Neural cell (in vitro differentiated cells): Measurements from ENCODE around the gene FAAH. TPM values are rescaled to one million over a fixed set of nuclear protein-coding genes. Genes with fewer than 3 reads are reported as not detected.

Experiments used
- H2AFZ ChIP-seq: fragments of 200-600, 300-800 bp; sonication (generic), shearing (Covaris generic); 2 replicates; pipeline ENCODE4 v1.6.0; 2014; ENCODE audit warnings: low read depth, mild to moderate bottlenecking, antibody characterized with exemption, low read length, moderate library complexity
- H3F3A ChIP-seq: fragments of 200-600 bp; shearing (Covaris generic); 2 replicates; pipeline ENCODE4 v1.6.1; 2016; ENCODE audit warnings: mild to moderate bottlenecking, moderate library complexity, mixed read lengths, antibody characterized with exemption, low read length; ENCODE audit not compliant: insufficient read depth, poor library complexity, severe bottlenecking
- H3K27ac ChIP-seq: fragments of 200-600, 300-800 bp; sonication (generic), shearing (Covaris generic); 2 replicates; pipeline ENCODE4 v1.5.1; 2014; ENCODE audit warnings: mild to moderate bottlenecking, low read length, moderate library complexity
- H3K27me3 ChIP-seq: fragments of 300-800, 200-600 bp; sonication (generic), shearing (Covaris generic); 2 replicates; pipeline ENCODE4 v1.6.0; 2014; ENCODE audit warnings: mild to moderate bottlenecking, low read depth, low read length, moderate library complexity; ENCODE audit not compliant: insufficient read depth
- H3K36me3 ChIP-seq: fragments of 300-800, 200-600 bp; sonication (generic), shearing (Covaris generic); 2 replicates; pipeline ENCODE4 v1.5.1; 2014; ENCODE audit warnings: mild to moderate bottlenecking, antibody characterized with exemption, low read length, moderate library complexity; ENCODE audit not compliant: insufficient read depth
- H3K4me2 ChIP-seq: fragments of 300-800, 200-600 bp; sonication (generic), shearing (Covaris generic); 2 replicates; pipeline ENCODE4 v1.6.0; 2014; ENCODE audit warnings: mild to moderate bottlenecking, low read length
- H3K4me3 ChIP-seq: fragments of 300-800, 200-600 bp; sonication (generic), shearing (Covaris generic); 2 replicates; pipeline ENCODE4 v1.5.1; 2014; ENCODE audit warnings: mild to moderate bottlenecking, low read length, moderate library complexity
- H3K79me2 ChIP-seq: fragments of 200-600 bp; shearing (Covaris generic); replicated peaks from 2 replicates; pipeline ENCODE4 v1.6.0; 2014; ENCODE audit warnings: mild to moderate bottlenecking, low read length, moderate library complexity; ENCODE audit not compliant: insufficient read depth
- H3K9ac ChIP-seq: fragments of 300-800, 200-600 bp; sonication (generic), shearing (Covaris generic); 2 replicates; pipeline ENCODE4 v1.6.1; 2016; ENCODE audit warnings: mild to moderate bottlenecking, low read length, mixed read lengths
- H3K9me2 ChIP-seq: fragments of 200-600 bp; shearing (Covaris generic); 2 replicates; pipeline ENCODE4 v1.6.1; 2016; ENCODE audit warnings: mild to moderate bottlenecking, low read length, mixed read lengths; ENCODE audit not compliant: insufficient read depth
- H3K9me3 ChIP-seq: fragments of 200-600, 300-800 bp; sonication (generic), shearing (Covaris generic); 2 replicates; pipeline ENCODE4 v1.6.1; 2016; ENCODE audit warnings: mild to moderate bottlenecking, mixed run types, low read length, moderate library complexity, mixed read lengths
- H4K20me1 ChIP-seq: fragments of 200-600 bp; shearing (Covaris generic); 2 replicates; pipeline ENCODE4 v1.6.1; 2016; ENCODE audit warnings: mild to moderate bottlenecking, mixed run types; ENCODE audit not compliant: insufficient read depth
- CTCF ChIP-seq: fragments of 450-650 bp; IDR thresholded peaks from 2 replicates; pipeline ENCODE4 v1.5.1; 2014; ENCODE audit warnings: antibody characterized with exemption, mild to moderate bottlenecking, moderate library complexity; ENCODE audit not compliant: poor library complexity, severe bottlenecking
- EP300 ChIP-seq: fragments of 450-650 bp; conservative IDR thresholded peaks from 2 replicates; pipeline ENCODE4 v1.6.1; 2014; ENCODE audit warnings: antibody characterized with exemption, mild to moderate bottlenecking, moderate library complexity; ENCODE audit not compliant: poor library complexity, severe bottlenecking
- EZH2 ChIP-seq: fragments of 200-600, 300-800 bp; shearing (Covaris generic), sonication (generic); IDR thresholded peaks from 2 replicates; pipeline ENCODE4 v1.6.1; 2014; ENCODE audit warnings: antibody characterized with exemption, low read length, borderline replicate concordance, mild to moderate bottlenecking; ENCODE audit not compliant: insufficient read depth, poor library complexity, severe bottlenecking
- MXI1 ChIP-seq: fragments of 450-650 bp; conservative IDR thresholded peaks from 2 replicates; pipeline ENCODE4 v1.6.1; 2014; ENCODE audit warnings: antibody characterized with exemption, mild to moderate bottlenecking; ENCODE audit not compliant: poor library complexity, severe bottlenecking
- POLR2AphosphoS5 ChIP-seq: IDR thresholded peaks from 2 replicates; pipeline ENCODE4 v1.6.1; 2012
- RAD21 ChIP-seq: fragments of 450-650 bp; conservative IDR thresholded peaks from 2 replicates; pipeline ENCODE4 v1.6.1; 2014; ENCODE audit warnings: antibody characterized with exemption, mild to moderate bottlenecking, moderate library complexity
- REST ChIP-seq: IDR thresholded peaks from 2 replicates; pipeline ENCODE4 v1.6.1; 2012; ENCODE audit warnings: borderline replicate concordance
- SMC3 ChIP-seq: fragments of 450-650 bp; conservative IDR thresholded peaks from 2 replicates; pipeline ENCODE4 v1.6.1; 2014; ENCODE audit warnings: antibody characterized with exemption, mild to moderate bottlenecking, moderate library complexity; ENCODE audit not compliant: poor library complexity
- TAF1 ChIP-seq: IDR thresholded peaks from 2 replicates; pipeline ENCODE4 v1.6.1; 2012; ENCODE audit warnings: low read depth
- polyA plus RNA-seq: library from polyadenylated mRNA; depleted of rRNA; stranded (reverse); fragments of >200 nt; gene quantifications from 2 replicates; pipeline ENCODE4 v1.2.3, GENCODE V29; 2014

The FAAH gene
- polyA plus RNA-seq, 1 donor from 2014 or later: 106 TPM

DNA sequence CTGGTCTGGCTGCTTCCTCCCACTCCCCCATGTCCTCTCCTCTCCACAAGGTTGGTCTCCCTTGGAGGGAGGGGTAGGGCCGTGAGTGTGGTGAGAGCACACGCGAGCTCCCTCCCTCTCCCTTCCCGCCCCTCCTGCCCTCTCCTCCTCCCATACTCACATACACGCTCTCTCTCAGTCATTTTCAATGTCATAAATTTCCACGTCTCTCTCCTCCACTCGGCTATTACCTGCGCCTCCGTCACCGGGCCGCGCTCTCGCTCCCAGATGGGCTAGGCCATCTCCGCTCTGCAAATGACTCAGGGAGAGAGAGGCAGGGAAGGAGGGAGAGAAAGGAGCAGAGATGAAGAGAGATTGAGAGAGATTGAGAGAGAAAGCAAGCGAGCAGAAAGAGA lies 58.8 kb downstream of the FAAH start:
- H3K79me2 ChIP-seq: no peaks in the 10 kb centered on the region
- no peak overlapping the region for H3K4me2 ChIP-seq
- H3K4me3 ChIP-seq: no peak overlapping the region
- no peak for TF ChIP-seq EP300
- no peak for TF ChIP-seq MXI1
- no peak for TF ChIP-seq SMC3
- no peak for TF ChIP-seq CTCF
- no peak for TF ChIP-seq REST
- no peak for TF ChIP-seq RAD21
- TF ChIP-seq EZH2: no peak
- H3K9me3 ChIP-seq: no peaks in the 10 kb centered on the region
- peaks cover 63% of the 10 kb centered on the region for H3K27me3 ChIP-seq
- no peaks in the 10 kb centered on the region for H3K36me3 ChIP-seq
- no peak overlapping the region for H2AFZ ChIP-seq
- no peaks in the 10 kb centered on the region for H4K20me1 ChIP-seq
- H3K9ac ChIP-seq: no peak overlapping the region
- H3K27ac ChIP-seq: no peak overlapping the region
- no peaks in the 10 kb centered on the region for H3K9me2 ChIP-seq
- H3F3A ChIP-seq: no peaks in the 10 kb centered on the region

DNA sequence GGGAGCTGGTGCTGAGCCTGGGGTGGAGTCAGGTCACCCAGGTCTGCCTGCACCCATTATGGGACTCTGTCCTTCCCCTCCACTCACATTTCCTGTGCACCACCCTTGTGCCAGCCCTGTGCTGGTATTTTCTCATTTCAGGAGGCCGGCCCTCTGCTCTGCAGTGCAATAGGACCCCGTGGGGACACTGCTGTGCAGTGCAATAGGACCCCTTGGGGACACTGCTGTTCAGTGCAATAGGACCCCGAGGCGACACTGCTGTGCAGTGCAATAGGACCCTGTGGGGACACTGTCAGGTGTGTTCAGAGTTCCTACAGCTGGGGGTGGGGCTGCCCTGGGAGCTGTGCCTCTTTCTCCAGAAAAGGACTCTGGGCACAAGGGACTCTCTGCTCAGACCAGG lies 59.3 kb downstream of the FAAH start:
- Histone ChIP-seq H3K9me2 (no peaks in the 10 kb centered on the region), H3K9ac (no peak overlapping the region), H4K20me1 (no peaks in the 10 kb centered on the region), H3F3A (no peaks in the 10 kb centered on the region), H3K9me3 (no peaks in the 10 kb centered on the region), H3K4me3 (no peak overlapping the region), H3K27ac (no peak overlapping the region), H3K79me2 (no peaks in the 10 kb centered on the region), H2AFZ (no peak overlapping the region), H3K27me3 (peaks cover 58% of the 10 kb centered on the region), H3K36me3 (no peaks in the 10 kb centered on the region), H3K4me2 (no peak overlapping the region)
- no peak for TF ChIP-seq EZH2
- no peak for TF ChIP-seq MXI1
- TF ChIP-seq REST: no peak
- no peak for TF ChIP-seq TAF1
- no peak for TF ChIP-seq CTCF
- TF ChIP-seq POLR2AphosphoS5: no peak
- TF ChIP-seq SMC3: no peak
- TF ChIP-seq RAD21: no peak
- no peak for TF ChIP-seq EP300
